PC-9 (cell line): ENCODE data around the gene GABRG3. TPM values are rescaled to one million over a fixed set of nuclear protein-coding genes. Genes with fewer than 3 reads are reported as not detected.

Experiments used
- BruUV-seq: library from RNA; stranded (reverse); fragments of 400-500 nt; replicated peaks from 2 replicates; lab custom pipeline; 2021; lab: Mats Ljungman, UMichigan
- CTCF ChIA-PET: fragments of 300-600 bp; sonication (Branson Sonifier 250); formaldehyde crosslinking; loops from one replicate; lab custom pipeline; 2022; ENCODE audit warnings: antibody characterized with exemption; lab: Charles Lee
- POLR2A ChIA-PET: fragments of 300-600 bp; sonication (Branson Sonifier 250); formaldehyde crosslinking; loops from one replicate; lab custom pipeline; 2022; ENCODE audit warnings: antibody characterized with exemption; ENCODE audit not compliant: unreplicated experiment; lab: Charles Lee
- DNase-seq, 2 experiments: peaks; one replicate each; pipeline versions ENCODE4 v3.0.0 to v3.0.0-alpha.2; 2015 to 2022; ENCODE audit warnings: mixed read lengths in 1 of 2
- H2AFZ ChIP-seq: fragments of 200-600 bp; sonication (generic); 2 replicates; pipeline ENCODE4 v1.8.1; 2017; ENCODE audit warnings: antibody characterized with exemption
- H3F3A ChIP-seq: fragments of 200-600 bp; sonication (generic); 2 replicates; pipeline ENCODE4 v1.8.1; 2017; ENCODE audit warnings: antibody characterized with exemption, mild to moderate bottlenecking, low read depth; ENCODE audit not compliant: insufficient read depth
- H3K27ac ChIP-seq: fragments of 200-600 bp; sonication (generic); 2 replicates; pipeline ENCODE4 v1.6.1; 2016; ENCODE audit warnings: mixed run types
- H3K27me3 ChIP-seq: fragments of 200-600 bp; sonication (generic); 2 replicates; pipeline ENCODE4 v1.6.1; 2016; ENCODE audit warnings: low read depth, mixed run types; ENCODE audit not compliant: insufficient read depth
- H3K36me3 ChIP-seq: fragments of 200-600 bp; sonication (generic); 2 replicates; pipeline ENCODE4 v1.6.1; 2016; ENCODE audit warnings: low read depth, mixed run types
- H3K4me1 ChIP-seq: fragments of 200-600 bp; sonication (generic); replicated peaks from 2 replicates; pipeline ENCODE4 v1.6.1; 2016; ENCODE audit warnings: mixed run types; ENCODE audit not compliant: insufficient read depth
- H3K4me2 ChIP-seq: fragments of 200-600 bp; sonication (generic); 2 replicates; pipeline ENCODE4 v1.6.1; 2017; ENCODE audit warnings: mixed run types
- H3K4me3 ChIP-seq: fragments of 200-600 bp; sonication (generic); 2 replicates; pipeline ENCODE4 v1.6.1; 2016; ENCODE audit warnings: mixed run types
- H3K79me2 ChIP-seq: fragments of 200-600 bp; sonication (generic); 2 replicates; pipeline ENCODE4 v1.6.1; 2017; ENCODE audit warnings: low read depth, mixed run types
- H3K9me2 ChIP-seq: fragments of 200-600 bp; sonication (generic); 2 replicates; pipeline ENCODE4 v1.8.1; 2017; ENCODE audit warnings: mild to moderate bottlenecking; ENCODE audit not compliant: insufficient read depth
- H3K9me3 ChIP-seq: fragments of 200-600 bp; sonication (generic); 2 replicates; pipeline ENCODE4 v1.8.1; 2016; ENCODE audit warnings: low read depth; ENCODE audit not compliant: insufficient read depth
- H4K20me1 ChIP-seq: fragments of 200-600 bp; sonication (generic); 2 replicates; pipeline ENCODE4 v1.8.1; 2017; ENCODE audit not compliant: insufficient read depth
- CTCF ChIP-seq: fragments of 200-600 bp; sonication (generic); conservative IDR thresholded peaks from 2 replicates; pipeline ENCODE4 v1.6.1; 2017; ENCODE audit warnings: mixed run types, antibody characterized with exemption, mild to moderate bottlenecking, moderate library complexity
- EZH2 ChIP-seq: fragments of 200-600 bp; sonication (generic); IDR thresholded peaks from 2 replicates; pipeline ENCODE4 v1.8.0; 2017; ENCODE audit warnings: antibody characterized with exemption, low read depth
- intact Hi-C: fragments of 100-400 bp; cut with micrococcal nuclease; formaldehyde crosslinking; loops from one replicate; pipeline ENCODE4 v1.10.0; 2022; ENCODE audit not compliant: unreplicated experiment
- total RNA-seq: library from RNA; stranded (reverse); gene quantifications from 2 replicates; pipeline ENCODE4 v1.2.3, GENCODE V29; 2021

Gene GABRG3
- total RNA-seq, 1 experiment from 2014 or later: not detected

- Histone ChIP-seq H3K9me2 (no peaks in the 10 kb centered on the region), H3F3A (no peaks in the 10 kb centered on the region), H3K36me3 (no peaks in the 10 kb centered on the region), H2AFZ (no peak overlapping the region), H3K9me3 (no peaks in the 10 kb centered on the region), H3K4me2 (no peak overlapping the region), H3K27me3 (no peaks in the 10 kb centered on the region), H3K4me1 (no peaks in the 10 kb centered on the region), H4K20me1 (no peaks in the 10 kb centered on the region), H3K4me3 (no peak overlapping the region), H3K79me2 (no peaks in the 10 kb centered on the region), H3K27ac (no peak overlapping the region)
- ChIA-PET CTCF (no interaction called here), POLR2A (no interaction called here)
- DNase-seq: no peak
- intact Hi-C loops: no loop called here
- BruUV-seq: no TSS peak
- TF ChIP-seq EZH2 (no peak), CTCF (no peak)
These were observed 502.9 kb downstream of the GABRG3 start for GRCh38 chr15:27473845-27474244.

GRCh38 chr15:27475395-27475794 lies 504.4 kb downstream of the GABRG3 start:
- Histone ChIP-seq H3F3A (no peaks in the 10 kb centered on the region), H3K9me3 (no peaks in the 10 kb centered on the region), H3K27me3 (no peaks in the 10 kb centered on the region), H3K4me1 (no peaks in the 10 kb centered on the region), H3K4me3 (no peak overlapping the region), H2AFZ (no peak overlapping the region), H3K36me3 (no peaks in the 10 kb centered on the region), H3K79me2 (no peaks in the 10 kb centered on the region), H3K4me2 (no peak overlapping the region), H3K9me2 (no peaks in the 10 kb centered on the region), H4K20me1 (no peaks in the 10 kb centered on the region), H3K27ac (no peak overlapping the region)
- ChIA-PET CTCF (no interaction called here), POLR2A (no interaction called here)
- no TSS peak for BruUV-seq
- TF ChIP-seq CTCF: no peak
- no peak for TF ChIP-seq EZH2
- intact Hi-C loops: no loop called here
- DNase-seq: no peak

- TF ChIP-seq CTCF: no peak
- no peak for TF ChIP-seq EZH2
- no TSS peak for BruUV-seq
These were observed 508.5 kb downstream of the GABRG3 start for GRCh38 chr15:27479296-27480140.

More at GRCh38 chr15:27479296-27480140, 508.5 kb downstream of the GABRG3 start:
- H3K27ac ChIP-seq: no peak overlapping the region
- H3K9me2 ChIP-seq: no peaks in the 10 kb centered on the region
- H3K4me2 ChIP-seq: no peak overlapping the region
- no peaks in the 10 kb centered on the region for H3K4me1 ChIP-seq
- H3F3A ChIP-seq: no peaks in the 10 kb centered on the region
- no peaks in the 10 kb centered on the region for H3K9me3 ChIP-seq
- no peaks in the 10 kb centered on the region for H4K20me1 ChIP-seq
- ChIA-PET CTCF (no interaction called here), POLR2A (no interaction called here)
- no peak overlapping the region for H3K4me3 ChIP-seq
- no peak overlapping the region for H2AFZ ChIP-seq
- no peaks in the 10 kb centered on the region for H3K36me3 ChIP-seq
- H3K79me2 ChIP-seq: no peaks in the 10 kb centered on the region
- intact Hi-C loops: no loop called here
- no peak for DNase-seq
- no peaks in the 10 kb centered on the region for H3K27me3 ChIP-seq
